LNCAP (cell line): ENCODE measurements around the gene CGNL1.

Experiments used
- TF ChIP-seq, protein P1 (sequence below): fragments of 450-650 bp; IDR thresholded peaks from 2 replicates; pipeline ENCODE4 v1.5.1; 2017; ENCODE audit warnings: mild to moderate bottlenecking

CGNL1 gene

DNA sequence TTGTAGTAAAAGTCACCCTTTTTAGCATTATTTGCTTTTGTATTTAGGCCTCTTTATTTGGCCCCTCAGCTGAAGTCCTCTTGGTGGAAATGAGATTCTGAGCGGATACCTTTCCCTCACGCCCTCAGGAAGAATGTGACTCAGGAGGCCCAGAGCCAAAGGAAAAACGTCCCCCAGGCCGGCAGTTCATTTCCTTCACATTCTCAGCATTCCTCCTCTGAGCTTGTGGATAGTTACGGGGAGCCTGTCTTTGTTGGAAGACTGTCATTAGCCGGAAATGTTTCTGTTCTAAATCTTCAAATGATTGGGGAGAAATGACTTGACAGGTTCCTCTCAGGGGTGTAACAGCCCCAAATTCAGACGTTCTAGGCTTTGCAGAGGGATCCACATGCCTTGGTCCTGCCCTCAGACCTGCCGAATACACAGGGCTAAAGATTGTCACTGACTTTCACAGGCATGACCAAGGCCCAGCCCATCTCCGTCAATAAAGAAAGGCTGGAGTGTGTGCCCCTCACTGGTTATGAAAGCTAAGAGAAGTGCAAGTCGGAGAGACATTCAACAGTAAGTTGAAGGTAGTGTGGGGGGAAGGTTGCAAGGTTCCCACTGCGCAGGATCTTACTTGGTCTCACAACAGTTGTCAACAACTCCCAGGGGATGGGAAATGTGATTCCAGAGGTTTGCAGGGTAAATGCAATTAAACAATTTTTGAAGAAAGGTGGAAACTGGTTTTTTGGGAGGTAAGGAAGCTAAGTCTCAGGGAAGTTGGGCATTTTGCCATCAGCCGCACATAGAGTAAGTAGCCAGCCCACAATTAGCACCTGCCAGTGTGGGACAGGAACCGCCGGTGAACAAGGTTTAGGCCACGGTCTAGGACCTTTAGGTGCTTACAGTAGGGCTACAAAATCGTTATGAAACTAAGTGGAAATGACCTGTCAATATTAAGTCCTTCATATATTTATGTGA, 175.7 kb downstream of the CGNL1 start:
- TF ChIP-seq, protein P1, sequence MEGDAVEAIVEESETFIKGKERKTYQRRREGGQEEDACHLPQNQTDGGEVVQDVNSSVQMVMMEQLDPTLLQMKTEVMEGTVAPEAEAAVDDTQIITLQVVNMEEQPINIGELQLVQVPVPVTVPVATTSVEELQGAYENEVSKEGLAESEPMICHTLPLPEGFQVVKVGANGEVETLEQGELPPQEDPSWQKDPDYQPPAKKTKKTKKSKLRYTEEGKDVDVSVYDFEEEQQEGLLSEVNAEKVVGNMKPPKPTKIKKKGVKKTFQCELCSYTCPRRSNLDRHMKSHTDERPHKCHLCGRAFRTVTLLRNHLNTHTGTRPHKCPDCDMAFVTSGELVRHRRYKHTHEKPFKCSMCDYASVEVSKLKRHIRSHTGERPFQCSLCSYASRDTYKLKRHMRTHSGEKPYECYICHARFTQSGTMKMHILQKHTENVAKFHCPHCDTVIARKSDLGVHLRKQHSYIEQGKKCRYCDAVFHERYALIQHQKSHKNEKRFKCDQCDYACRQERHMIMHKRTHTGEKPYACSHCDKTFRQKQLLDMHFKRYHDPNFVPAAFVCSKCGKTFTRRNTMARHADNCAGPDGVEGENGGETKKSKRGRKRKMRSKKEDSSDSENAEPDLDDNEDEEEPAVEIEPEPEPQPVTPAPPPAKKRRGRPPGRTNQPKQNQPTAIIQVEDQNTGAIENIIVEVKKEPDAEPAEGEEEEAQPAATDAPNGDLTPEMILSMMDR: no peak

GRCh38 chr15:57552678-57553334, 176.5 kb downstream of the CGNL1 start:
- TF ChIP-seq, protein P1: no peak

DNA sequence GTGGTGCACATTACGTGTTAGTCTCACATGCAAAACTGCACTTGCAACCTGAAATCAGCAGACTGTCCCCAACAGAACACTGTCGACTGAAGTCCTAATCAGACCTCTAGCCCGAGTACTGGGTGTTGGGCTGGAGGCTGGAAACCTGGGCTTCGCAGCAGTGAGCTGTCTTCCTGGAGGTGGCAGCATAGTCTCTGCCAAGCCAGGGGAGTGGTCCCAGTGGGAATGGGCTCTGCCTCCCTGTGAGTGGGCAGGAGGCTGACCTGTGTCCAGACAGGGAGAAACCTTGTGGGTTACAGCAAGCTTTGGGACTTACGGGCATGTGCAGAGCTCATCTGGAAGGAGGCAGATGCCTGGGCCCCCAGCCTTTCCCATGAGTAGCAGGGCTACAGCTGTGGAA, 177.2 kb downstream of the CGNL1 start:
- TF ChIP-seq, protein P1: no peak

DNA sequence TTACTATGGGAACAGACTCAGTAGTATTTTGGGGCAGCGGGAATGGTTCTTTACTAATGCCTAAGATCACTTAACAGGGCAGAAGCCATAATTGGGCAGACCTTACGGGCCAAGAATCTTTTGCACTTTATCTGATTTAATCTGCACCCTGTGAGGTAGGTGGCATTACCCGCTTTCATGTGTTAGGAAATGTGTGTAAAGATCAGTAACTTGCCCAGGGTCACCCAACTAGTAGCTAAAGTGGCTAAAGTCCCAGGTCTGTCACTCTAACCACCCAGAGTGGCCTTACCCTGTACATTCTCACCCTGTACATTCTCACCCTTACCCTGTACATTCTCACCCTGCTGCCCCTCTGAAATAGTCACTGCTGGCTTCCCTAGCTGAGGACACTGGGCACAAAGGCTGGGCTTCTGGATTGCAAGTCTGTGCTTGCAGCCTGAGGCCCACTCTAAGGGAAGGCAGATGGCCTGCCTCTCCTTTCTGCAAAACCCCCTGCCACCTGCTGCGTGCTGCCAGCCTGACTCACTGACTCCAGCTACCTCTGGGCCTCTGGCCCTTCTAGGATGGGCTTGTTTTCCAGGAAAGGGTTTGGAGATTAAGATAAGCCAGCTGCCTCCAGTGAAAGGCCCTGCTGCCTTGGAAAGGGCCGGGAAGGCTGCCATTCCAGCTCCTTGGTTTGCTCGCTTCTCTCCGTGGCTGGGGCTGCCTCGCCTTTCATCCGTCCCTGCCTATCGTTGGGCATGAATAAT, 177.9 kb downstream of the CGNL1 start:
- TF ChIP-seq, protein P1: no peak

- TF ChIP-seq, protein P1: no peak
These were observed 178.5 kb downstream of the CGNL1 start for GRCh38 chr15:57554812-57555179.

GRCh38 chr15:57555270-57555669, 179.0 kb downstream of the CGNL1 start:
- TF ChIP-seq, protein P1: no peak

DNA sequence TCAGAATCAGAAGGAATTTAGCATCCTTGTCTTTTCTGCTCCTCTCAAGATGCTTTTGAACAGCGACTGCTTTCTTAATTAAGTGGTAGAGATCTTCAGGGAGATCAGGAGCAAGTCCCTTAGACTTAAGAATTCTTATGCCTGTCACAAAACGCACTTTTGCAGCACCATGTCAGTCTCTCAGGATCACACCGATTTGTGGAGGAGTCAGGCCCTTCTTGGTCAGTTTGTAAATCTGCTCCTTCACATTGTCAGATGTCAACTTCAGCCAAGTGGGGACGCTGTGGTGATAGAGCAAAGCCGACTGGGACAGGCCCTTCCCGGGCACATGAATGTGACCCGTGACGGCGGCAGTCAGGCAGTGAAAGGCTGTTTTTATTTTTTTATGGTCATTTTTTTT, 179.7 kb downstream of the CGNL1 start:
- TF ChIP-seq, protein P1: no peak
